Measurements from ENCODE around the gene ZNF383.
"Not testable (repeated sequence)": the region's sequence is repeated elsewhere in the genome, so short reads cannot be mapped to it uniquely, and the experiment has no call there.

ZNF383 gene

GRCh38 chr19:37292998-37293939 lies 75.3 kb downstream of the ZNF383 start:
- DNase-seq (ENCODE audit: low spot score); H3K27ac ChIP-seq; H3K4me3 ChIP-seq: not testable (repeated sequence)

GRCh38 chr19:37294246-37294645 lies 76.2 kb downstream of the ZNF383 start:
- H3K27ac ChIP-seq; H3K4me3 ChIP-seq; DNase-seq (ENCODE audit: low spot score): not testable (repeated sequence)

All from coronary artery (tissue), 2 donors.